Neuronal stem cell (in vitro differentiated cells): ENCODE data around the gene HECW1.
"Not testable (repeated sequence)": the region's sequence is repeated elsewhere in the genome, so short reads cannot be mapped to it uniquely, and the experiment has no call there.

ENCODE experiments used
- DNase-seq: peaks from one replicate; pipeline ENCODE4 v3.0.0-alpha.2; 2013; ENCODE audit warnings: low spot score
- H2AFZ ChIP-seq: one replicate; pipeline ENCODE4 v1.6.1; 2013; ENCODE audit warnings: mild to moderate bottlenecking, low read length, inconsistent platforms
- H2AK5ac ChIP-seq: 2 replicates; pipeline ENCODE4 v1.6.1; 2013; ENCODE audit warnings: low read depth, mild to moderate bottlenecking, inconsistent platforms, low read length, moderate library complexity, mixed read lengths
- H2BK120ac ChIP-seq: 2 replicates; pipeline ENCODE4 v1.6.1; 2013; ENCODE audit warnings: low read depth, mild to moderate bottlenecking, inconsistent platforms, low read length, moderate library complexity, mixed read lengths
- H2BK12ac ChIP-seq: one replicate; pipeline ENCODE4 v1.6.1; 2013; ENCODE audit warnings: low read length, inconsistent platforms
- H2BK15ac ChIP-seq: 2 replicates; pipeline ENCODE4 v1.6.1; 2013; ENCODE audit warnings: mild to moderate bottlenecking, low read length, inconsistent platforms, mixed read lengths
- H2BK5ac ChIP-seq: one replicate; pipeline ENCODE4 v1.6.1; 2013; ENCODE audit warnings: inconsistent platforms, mild to moderate bottlenecking, low read length, moderate library complexity
- H3K14ac ChIP-seq: one replicate; pipeline ENCODE4 v1.6.1; 2013; ENCODE audit warnings: low read length, inconsistent platforms
- H3K18ac ChIP-seq: 2 replicates; pipeline ENCODE4 v1.6.1; 2013; ENCODE audit warnings: low read length, inconsistent platforms
- H3K23ac ChIP-seq: 2 replicates; pipeline ENCODE4 v1.6.1; 2013; ENCODE audit warnings: low read depth, mild to moderate bottlenecking, mixed read lengths, low read length, inconsistent platforms; ENCODE audit not compliant: poor library complexity
- H3K27ac ChIP-seq: replicated peaks from 3 replicates; pipeline ENCODE4 v1.5.1; 2013; ENCODE audit warnings: low read length, inconsistent platforms
- H3K27me3 ChIP-seq, 3 experiments: 2 replicates each; pipeline ENCODE4 v1.6.1; 2013; ENCODE audit warnings: low read length in 3 of 3, mild to moderate bottlenecking in 2 of 3, inconsistent platforms in 1 of 3, low read depth in 1 of 3, mixed read lengths in 1 of 3, moderate library complexity in 1 of 3; ENCODE audit not compliant: control insufficient read depth in 3 of 3, insufficient read depth in 3 of 3
- H3K36me3 ChIP-seq, 2 donors: replicated peaks in 1 of 2; 2 replicates each; pipeline ENCODE4 v1.6.1; 2013; ENCODE audit warnings: low read length in 2 of 2; ENCODE audit not compliant: control insufficient read depth in 2 of 2, insufficient read depth in 2 of 2
- H3K4ac ChIP-seq: 2 replicates; pipeline ENCODE4 v1.6.1; 2013; ENCODE audit warnings: inconsistent platforms, mild to moderate bottlenecking, low read length, moderate library complexity
- H3K4me1 ChIP-seq, 2 donors: 1 replicate in 1 of 2; 2 replicates in 1 of 2; pipeline ENCODE4 v1.6.1; 2013; ENCODE audit warnings: low read length in 2 of 2, low read depth in 1 of 2; ENCODE audit not compliant: control insufficient read depth in 2 of 2, insufficient read depth in 1 of 2
- H3K4me2 ChIP-seq: one replicate; pipeline ENCODE4 v1.6.1; 2013; ENCODE audit warnings: mild to moderate bottlenecking, low read length, inconsistent platforms; ENCODE audit not compliant: insufficient read depth, poor library complexity, severe bottlenecking
- H3K4me3 ChIP-seq, 2 donors: 2 replicates each; pipeline ENCODE4 v1.5.1; 2013; ENCODE audit warnings: low read length in 2 of 2, mild to moderate bottlenecking in 2 of 2, inconsistent platforms in 1 of 2, moderate library complexity in 1 of 2
- H3K79me1 ChIP-seq: one replicate; pipeline ENCODE4 v1.6.1; 2013; ENCODE audit warnings: low read depth, mild to moderate bottlenecking, inconsistent platforms, low read length, moderate library complexity
- H3K9ac ChIP-seq: one replicate; pipeline ENCODE4 v1.6.1; 2013; ENCODE audit warnings: mild to moderate bottlenecking, low read depth, low read length, inconsistent platforms; ENCODE audit not compliant: poor library complexity
- H3K9me3 ChIP-seq, 2 donors: replicated peaks in 1 of 2; 2 replicates each; pipeline versions ENCODE3 to v1.6.1; 2013; ENCODE audit warnings: low read length in 2 of 2, mild to moderate bottlenecking in 2 of 2, inconsistent platforms in 1 of 2, low read depth in 1 of 2, mixed read lengths in 1 of 2, moderate library complexity in 1 of 2; ENCODE audit not compliant: control insufficient read depth in 2 of 2, insufficient read depth in 1 of 2
- H4K8ac ChIP-seq: one replicate; pipeline ENCODE4 v1.6.1; 2013; ENCODE audit warnings: low read depth, mild to moderate bottlenecking, inconsistent platforms, low read length, moderate library complexity
- H4K91ac ChIP-seq: one replicate; pipeline ENCODE4 v1.6.1; 2013; ENCODE audit warnings: low read length, low read depth, mild to moderate bottlenecking, inconsistent platforms; ENCODE audit not compliant: poor library complexity
- WGBS, 2 donors: extraction: QIAGEN DNeasy Blood & Tissue Kit; methylation state at CpG; one replicate each; pipeline ENCODE4 v1.1.7; 2013; ENCODE audit warnings: missing lambda C conversion rate in 2 of 2, mixed read lengths in 1 of 2; ENCODE audit not compliant: insufficient read length in 2 of 2, insufficient replicate concordance in 1 of 2; ENCODE audit errors: extremely low coverage in 2 of 2; 5-methylcytosine and 5-hydroxymethylcytosine counted together

Gene HECW1

DNA sequence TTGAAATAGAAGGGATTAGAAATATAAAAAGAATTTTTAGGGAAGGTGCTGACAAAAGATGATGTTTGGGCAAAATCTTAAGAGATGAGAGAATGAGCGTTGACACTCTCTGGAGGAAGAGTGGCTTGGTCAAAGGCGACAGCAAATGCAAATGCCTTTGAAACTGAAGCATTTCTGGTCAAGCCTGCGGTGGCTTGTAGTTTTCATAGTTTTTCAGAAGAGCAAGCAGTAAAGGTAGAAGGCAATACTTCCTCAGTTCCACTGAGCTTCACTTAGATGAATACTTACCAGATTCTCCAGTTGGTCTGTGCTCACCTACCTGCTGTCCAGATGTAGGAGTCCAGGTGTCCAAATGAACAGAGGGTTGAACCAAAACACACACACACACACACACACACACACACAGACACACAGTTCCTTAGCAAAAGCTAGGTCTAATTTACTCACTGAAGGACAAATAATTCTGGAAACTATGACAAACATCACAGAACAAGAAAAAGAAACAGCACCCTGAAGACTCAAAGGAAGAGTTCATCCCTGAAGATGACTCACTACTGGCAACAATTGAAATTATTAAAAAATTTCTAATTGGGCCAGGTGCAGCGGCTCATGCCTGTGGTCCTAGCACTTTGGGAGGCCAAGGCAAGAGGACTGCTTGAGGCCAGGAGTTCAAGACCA lies 458.4 kb downstream of the HECW1 start:
- no peak overlapping the region for H4K8ac ChIP-seq
- DNase-seq, result no peak
- no peak overlapping the region for H2AK5ac ChIP-seq
- peaks cover 0 to 4% of the 10 kb centered on the region in 2 donors for H3K4me1 ChIP-seq
- H3K36me3 ChIP-seq, result no peaks in the 10 kb centered on the region
- no peak overlapping the region for H2BK5ac ChIP-seq
- no peak overlapping the region for H3K27ac ChIP-seq
- H3K27me3 ChIP-seq, result no peaks in the 10 kb centered on the region
- no CpG with 5 or more reads among the region's 4 CpGs for WGBS, 2 donors
- no peaks in the 10 kb centered on the region for H3K9me3 ChIP-seq
- H2BK15ac ChIP-seq, result no peak overlapping the region
- H2BK120ac ChIP-seq, result no peak overlapping the region
- no peak overlapping the region for H3K4me2 ChIP-seq
- no peak overlapping the region for H3K4ac ChIP-seq
- no peak overlapping the region for H3K18ac ChIP-seq
- no peaks in the 10 kb centered on the region for H3K79me1 ChIP-seq
- no peak overlapping the region for H4K91ac ChIP-seq
- no peak overlapping the region for H3K9ac ChIP-seq
- no peak overlapping the region for H2BK12ac ChIP-seq
- H3K4me3 ChIP-seq, result no peak overlapping the region
- no peak overlapping the region for H2AFZ ChIP-seq
- H3K14ac ChIP-seq, result no peak overlapping the region
- H3K23ac ChIP-seq, result no peak overlapping the region

DNA sequence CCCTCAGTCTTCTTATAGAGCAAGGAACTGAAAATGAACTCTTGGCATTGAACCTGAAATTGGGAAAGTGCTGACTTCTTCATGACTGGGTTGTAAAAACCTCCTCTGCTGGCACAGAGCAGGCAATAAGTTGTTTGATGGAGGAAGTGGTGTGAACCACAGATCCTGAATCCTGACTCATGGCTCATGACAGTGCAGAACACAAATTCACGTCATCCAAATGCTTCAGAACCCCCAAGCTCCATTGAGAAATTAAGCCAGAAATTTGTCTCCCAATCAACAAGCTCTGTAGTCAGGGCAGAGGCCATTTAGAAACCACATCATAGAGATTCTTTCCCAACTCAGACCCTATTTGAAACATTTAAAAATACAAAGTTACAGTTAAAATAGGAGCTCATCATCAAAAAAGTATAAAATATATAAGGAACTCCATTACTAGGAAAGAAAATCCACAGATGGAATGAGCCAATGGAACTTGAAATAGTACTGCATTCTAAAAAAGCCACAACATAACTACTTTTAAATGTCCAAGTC lies 460.1 kb downstream of the HECW1 start:
- H3K9me3 ChIP-seq, result no peaks in the 10 kb centered on the region
- no peak overlapping the region for H4K91ac ChIP-seq
- H2BK12ac ChIP-seq, result no peak overlapping the region
- H3K4me1 ChIP-seq, result peaks cover 2 to 5% of the 10 kb centered on the region in 2 donors
- H3K36me3 ChIP-seq, result no peaks in the 10 kb centered on the region
- no peak overlapping the region for H3K23ac ChIP-seq
- no peak overlapping the region for H3K18ac ChIP-seq
- no peak overlapping the region for H4K8ac ChIP-seq
- no peak overlapping the region for H2AFZ ChIP-seq
- H3K4ac ChIP-seq, result no peak overlapping the region
- no CpG with 5 or more reads among the region's 1 CpG for WGBS, 2 donors
- DNase-seq, result no peak
- no peak overlapping the region for H3K9ac ChIP-seq
- H3K79me1 ChIP-seq, result no peaks in the 10 kb centered on the region
- H2BK5ac ChIP-seq, result no peak overlapping the region
- H3K4me2 ChIP-seq, result no peak overlapping the region
- H3K14ac ChIP-seq, result no peak overlapping the region
- H2AK5ac ChIP-seq, result no peak overlapping the region
- no peak overlapping the region for H3K27ac ChIP-seq
- no peak overlapping the region for H2BK15ac ChIP-seq
- H3K27me3 ChIP-seq, result no peaks in the 10 kb centered on the region
- H2BK120ac ChIP-seq, result no peak overlapping the region
- no peak overlapping the region for H3K4me3 ChIP-seq

DNA sequence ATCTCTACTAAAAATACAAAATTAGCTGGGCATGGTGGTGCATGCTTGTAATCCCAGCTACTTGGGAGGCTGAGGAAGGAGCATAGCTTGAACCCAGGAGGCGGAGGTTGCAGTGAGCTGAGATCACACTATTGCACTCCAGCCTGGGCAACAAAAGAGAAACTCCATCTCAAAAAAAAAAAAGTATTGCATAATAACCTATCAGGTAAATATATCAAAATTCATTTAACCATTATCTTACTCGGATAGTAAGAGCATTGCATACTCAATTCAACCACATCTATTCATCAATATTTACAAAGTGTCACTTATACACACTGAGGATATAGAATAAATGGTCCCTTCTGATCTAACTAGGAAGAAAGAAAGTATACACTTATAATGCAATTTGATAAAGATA lies 461.4 kb downstream of the HECW1 start:
- not testable (repeated sequence) for H3K18ac ChIP-seq, H3K27ac ChIP-seq, H2AFZ ChIP-seq, H3K4ac ChIP-seq, H3K4me1 ChIP-seq, H2AK5ac ChIP-seq, H4K91ac ChIP-seq, DNase-seq, H2BK12ac ChIP-seq, H3K14ac ChIP-seq, H4K8ac ChIP-seq, H3K9ac ChIP-seq, H3K4me2 ChIP-seq, H3K9me3 ChIP-seq, H2BK5ac ChIP-seq, H3K79me1 ChIP-seq, H3K27me3 ChIP-seq, H2BK15ac ChIP-seq, H2BK120ac ChIP-seq, H3K23ac ChIP-seq, H3K4me3 ChIP-seq, H3K36me3 ChIP-seq
- no CpG with 5 or more reads among the region's 2 CpGs for WGBS, 2 donors

DNA sequence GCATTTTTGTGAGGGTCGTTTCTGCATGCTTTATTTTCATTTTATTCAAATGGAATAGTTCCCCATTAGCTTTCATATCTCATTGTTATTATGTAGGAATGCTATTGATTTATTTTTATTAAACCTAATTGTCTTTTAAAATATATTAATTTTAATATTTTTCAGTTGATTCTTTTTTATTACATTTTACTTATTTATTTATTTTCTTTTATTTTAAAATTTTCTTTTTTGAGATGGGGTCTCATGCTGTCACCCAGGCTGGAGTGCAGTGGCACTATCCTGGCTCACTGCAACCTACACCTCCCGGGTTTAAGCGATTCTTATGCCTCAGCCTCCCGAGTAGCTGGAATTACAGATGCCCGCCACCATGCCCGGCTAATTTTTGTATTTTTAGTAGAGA lies 463.1 kb downstream of the HECW1 start:
- no peak for DNase-seq
- Histone ChIP-seq H2AK5ac (no peak overlapping the region), H4K91ac (no peak overlapping the region), H3K9me3 (peaks cover 0 to 6% of the 10 kb centered on the region in 2 donors), H2BK15ac (no peak overlapping the region), H3K4ac (no peak overlapping the region), H3K23ac (no peak overlapping the region), H3K4me3 (no peak overlapping the region), H3K36me3 (no peaks in the 10 kb centered on the region), H3K27ac (no peak overlapping the region), H2AFZ (no peak overlapping the region), H3K4me1 (peaks cover 2 to 3% of the 10 kb centered on the region in 2 donors), H3K9ac (no peak overlapping the region), H3K27me3 (no peaks in the 10 kb centered on the region), H2BK120ac (no peak overlapping the region), H2BK12ac (no peak overlapping the region), H3K79me1 (no peaks in the 10 kb centered on the region), H3K18ac (no peak overlapping the region), H3K14ac (no peak overlapping the region), H4K8ac (no peak overlapping the region), H3K4me2 (no peak overlapping the region), H2BK5ac (no peak overlapping the region)
- no CpG with 5 or more reads among the region's 6 CpGs for WGBS, 2 donors
